Neuronal stem cell (in vitro differentiated cells): ENCODE results near the gene FOXL2.

Experiments
- DNase-seq: peaks from one replicate; pipeline ENCODE4 v3.0.0-alpha.2; 2013; ENCODE audit warnings: low spot score
- H2AFZ ChIP-seq: one replicate; pipeline ENCODE4 v1.6.1; 2013; ENCODE audit warnings: mild to moderate bottlenecking, low read length, inconsistent platforms
- H2AK5ac ChIP-seq: 2 replicates; pipeline ENCODE4 v1.6.1; 2013; ENCODE audit warnings: low read depth, mild to moderate bottlenecking, inconsistent platforms, low read length, moderate library complexity, mixed read lengths
- H2BK120ac ChIP-seq: 2 replicates; pipeline ENCODE4 v1.6.1; 2013; ENCODE audit warnings: low read depth, mild to moderate bottlenecking, inconsistent platforms, low read length, moderate library complexity, mixed read lengths
- H2BK12ac ChIP-seq: one replicate; pipeline ENCODE4 v1.6.1; 2013; ENCODE audit warnings: low read length, inconsistent platforms
- H2BK15ac ChIP-seq: 2 replicates; pipeline ENCODE4 v1.6.1; 2013; ENCODE audit warnings: mild to moderate bottlenecking, low read length, inconsistent platforms, mixed read lengths
- H2BK5ac ChIP-seq: one replicate; pipeline ENCODE4 v1.6.1; 2013; ENCODE audit warnings: inconsistent platforms, mild to moderate bottlenecking, low read length, moderate library complexity
- H3K14ac ChIP-seq: one replicate; pipeline ENCODE4 v1.6.1; 2013; ENCODE audit warnings: low read length, inconsistent platforms
- H3K18ac ChIP-seq: 2 replicates; pipeline ENCODE4 v1.6.1; 2013; ENCODE audit warnings: low read length, inconsistent platforms
- H3K23ac ChIP-seq: 2 replicates; pipeline ENCODE4 v1.6.1; 2013; ENCODE audit warnings: low read depth, mild to moderate bottlenecking, mixed read lengths, low read length, inconsistent platforms; ENCODE audit not compliant: poor library complexity
- H3K27ac ChIP-seq: replicated peaks from 3 replicates; pipeline ENCODE4 v1.5.1; 2013; ENCODE audit warnings: low read length, inconsistent platforms
- H3K27me3 ChIP-seq, 3 experiments: 2 replicates each; pipeline ENCODE4 v1.6.1; 2013; ENCODE audit warnings: low read length in 3 of 3, mild to moderate bottlenecking in 2 of 3, inconsistent platforms in 1 of 3, low read depth in 1 of 3, mixed read lengths in 1 of 3, moderate library complexity in 1 of 3; ENCODE audit not compliant: control insufficient read depth in 3 of 3, insufficient read depth in 3 of 3
- H3K36me3 ChIP-seq, 2 donors: replicated peaks in 1 of 2; 2 replicates each; pipeline ENCODE4 v1.6.1; 2013; ENCODE audit warnings: low read length in 2 of 2; ENCODE audit not compliant: control insufficient read depth in 2 of 2, insufficient read depth in 2 of 2
- H3K4ac ChIP-seq: 2 replicates; pipeline ENCODE4 v1.6.1; 2013; ENCODE audit warnings: inconsistent platforms, mild to moderate bottlenecking, low read length, moderate library complexity
- H3K4me1 ChIP-seq, 2 donors: 1 replicate in 1 of 2; 2 replicates in 1 of 2; pipeline ENCODE4 v1.6.1; 2013; ENCODE audit warnings: low read length in 2 of 2, low read depth in 1 of 2; ENCODE audit not compliant: control insufficient read depth in 2 of 2, insufficient read depth in 1 of 2
- H3K4me2 ChIP-seq: one replicate; pipeline ENCODE4 v1.6.1; 2013; ENCODE audit warnings: mild to moderate bottlenecking, low read length, inconsistent platforms; ENCODE audit not compliant: insufficient read depth, poor library complexity, severe bottlenecking
- H3K4me3 ChIP-seq, 2 donors: 2 replicates each; pipeline ENCODE4 v1.5.1; 2013; ENCODE audit warnings: low read length in 2 of 2, mild to moderate bottlenecking in 2 of 2, inconsistent platforms in 1 of 2, moderate library complexity in 1 of 2
- H3K79me1 ChIP-seq: one replicate; pipeline ENCODE4 v1.6.1; 2013; ENCODE audit warnings: low read depth, mild to moderate bottlenecking, inconsistent platforms, low read length, moderate library complexity
- H3K9ac ChIP-seq: one replicate; pipeline ENCODE4 v1.6.1; 2013; ENCODE audit warnings: mild to moderate bottlenecking, low read depth, low read length, inconsistent platforms; ENCODE audit not compliant: poor library complexity
- H3K9me3 ChIP-seq, 2 donors: replicated peaks in 1 of 2; 2 replicates each; pipeline versions ENCODE3 to v1.6.1; 2013; ENCODE audit warnings: low read length in 2 of 2, mild to moderate bottlenecking in 2 of 2, inconsistent platforms in 1 of 2, low read depth in 1 of 2, mixed read lengths in 1 of 2, moderate library complexity in 1 of 2; ENCODE audit not compliant: control insufficient read depth in 2 of 2, insufficient read depth in 1 of 2
- H4K8ac ChIP-seq: one replicate; pipeline ENCODE4 v1.6.1; 2013; ENCODE audit warnings: low read depth, mild to moderate bottlenecking, inconsistent platforms, low read length, moderate library complexity
- H4K91ac ChIP-seq: one replicate; pipeline ENCODE4 v1.6.1; 2013; ENCODE audit warnings: low read length, low read depth, mild to moderate bottlenecking, inconsistent platforms; ENCODE audit not compliant: poor library complexity
- WGBS, 2 donors: extraction: QIAGEN DNeasy Blood & Tissue Kit; methylation state at CpG; one replicate each; pipeline ENCODE4 v1.1.7; 2013; ENCODE audit warnings: missing lambda C conversion rate in 2 of 2, mixed read lengths in 1 of 2; ENCODE audit not compliant: insufficient read length in 2 of 2, insufficient replicate concordance in 1 of 2; ENCODE audit errors: extremely low coverage in 2 of 2; 5-methylcytosine and 5-hydroxymethylcytosine counted together

The FOXL2 gene

DNA sequence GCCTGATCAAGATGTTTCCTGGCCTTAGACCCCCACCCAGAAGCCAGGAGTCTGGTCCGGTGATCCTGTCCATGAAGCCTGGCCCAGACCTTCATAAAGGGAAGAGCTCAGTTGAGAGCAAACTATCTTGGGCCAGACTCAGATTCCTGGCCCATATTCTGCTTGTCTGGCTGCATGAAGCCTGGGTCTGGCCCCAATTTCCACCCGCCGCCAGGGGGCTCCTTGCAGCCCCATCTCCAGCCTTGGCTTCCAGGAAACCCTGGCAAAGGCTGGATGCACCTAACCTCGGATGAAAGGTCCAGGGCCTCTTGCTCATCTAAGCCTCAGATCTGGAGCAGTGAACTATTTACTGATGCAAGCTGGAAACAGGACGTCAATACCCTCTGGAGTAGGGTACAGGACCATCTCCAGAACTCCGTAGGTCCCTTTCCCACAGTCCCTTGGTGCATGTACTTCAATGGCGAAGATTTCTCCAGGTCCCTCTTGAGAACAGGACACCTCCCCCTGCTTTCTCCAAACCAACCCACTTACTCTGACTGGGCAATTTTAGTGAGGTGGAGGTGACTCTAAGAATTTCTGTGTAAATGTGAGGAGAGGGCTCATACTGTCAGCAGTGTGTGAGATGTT lies 5.6 kb downstream of the FOXL2 start:
- H2BK120ac ChIP-seq: no peak overlapping the region
- no peak overlapping the region for H4K8ac ChIP-seq
- H2BK12ac ChIP-seq: no peak overlapping the region
- peaks cover 2 to 9% of the 10 kb centered on the region in 2 donors for H3K9me3 ChIP-seq
- no peak overlapping the region for H3K4me2 ChIP-seq
- peaks cover 57 to 99% (median 99%) of the 10 kb centered on the region in 3 experiments for H3K27me3 ChIP-seq
- H3K27ac ChIP-seq: no peak overlapping the region
- H3K36me3 ChIP-seq: no peaks in the 10 kb centered on the region
- no peak overlapping the region for H2BK5ac ChIP-seq
- no peak overlapping the region for H3K9ac ChIP-seq
- no peak overlapping the region for H3K4me3 ChIP-seq
- no peak overlapping the region for H2AFZ ChIP-seq
- peaks cover 11 to 24% of the 10 kb centered on the region in 2 donors for H3K4me1 ChIP-seq
- H3K4ac ChIP-seq: no peak overlapping the region
- H3K79me1 ChIP-seq: no peaks in the 10 kb centered on the region
- no peak overlapping the region for H3K23ac ChIP-seq
- H2BK15ac ChIP-seq: no peak overlapping the region
- DNase-seq: peak; percentile 59
- no peak overlapping the region for H3K14ac ChIP-seq
- no peak overlapping the region for H2AK5ac ChIP-seq
- no peak overlapping the region for H3K18ac ChIP-seq
- H4K91ac ChIP-seq: no peak overlapping the region
- no CpG with 5 or more reads among the region's 7 CpGs for WGBS, 2 donors

DNA sequence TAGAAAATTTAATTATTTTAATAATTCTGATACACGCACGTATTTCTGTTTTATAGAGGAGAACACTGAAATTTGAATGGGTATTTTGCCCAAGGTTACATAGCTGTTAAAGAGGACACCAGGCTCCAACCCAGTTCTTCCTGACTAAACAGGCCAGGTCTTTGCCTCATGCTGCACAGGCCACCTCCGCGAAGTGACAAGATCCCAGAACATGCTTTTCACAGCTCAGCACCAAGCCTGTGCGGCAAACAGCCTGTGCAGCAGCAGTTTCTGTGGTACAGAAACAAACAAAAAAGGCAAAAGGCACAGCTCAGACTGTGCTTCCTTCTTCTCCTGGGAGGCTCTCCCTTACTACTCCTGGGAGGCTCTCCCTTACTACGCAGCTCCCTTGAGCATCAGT lies 6.5 kb downstream of the FOXL2 start:
- no peak overlapping the region for H2AK5ac ChIP-seq
- no peak overlapping the region for H2BK15ac ChIP-seq
- no peaks in the 10 kb centered on the region for H3K79me1 ChIP-seq
- H3K4me2 ChIP-seq: no peak overlapping the region
- H2BK5ac ChIP-seq: no peak overlapping the region
- H3K9me3 ChIP-seq: peaks cover 2 to 9% of the 10 kb centered on the region in 2 donors
- peaks cover 53 to 99% (median 95%) of the 10 kb centered on the region in 3 experiments for H3K27me3 ChIP-seq
- H4K91ac ChIP-seq: no peak overlapping the region
- H3K18ac ChIP-seq: no peak overlapping the region
- H3K36me3 ChIP-seq: no peaks in the 10 kb centered on the region
- no peak overlapping the region for H3K23ac ChIP-seq
- H2AFZ ChIP-seq: no peak overlapping the region
- no peak overlapping the region for H3K14ac ChIP-seq
- H4K8ac ChIP-seq: no peak overlapping the region
- no CpG with 5 or more reads among the region's 6 CpGs for WGBS, 2 donors
- H2BK12ac ChIP-seq: no peak overlapping the region
- H3K27ac ChIP-seq: no peak overlapping the region
- no peak overlapping the region for H3K4ac ChIP-seq
- DNase-seq: no peak
- H3K4me1 ChIP-seq: peaks cover 11 to 24% of the 10 kb centered on the region in 2 donors
- H3K4me3 ChIP-seq: peak overlapping the region in 1 of 2 donors; percentile 10
- H3K9ac ChIP-seq: no peak overlapping the region
- no peak overlapping the region for H2BK120ac ChIP-seq

DNA sequence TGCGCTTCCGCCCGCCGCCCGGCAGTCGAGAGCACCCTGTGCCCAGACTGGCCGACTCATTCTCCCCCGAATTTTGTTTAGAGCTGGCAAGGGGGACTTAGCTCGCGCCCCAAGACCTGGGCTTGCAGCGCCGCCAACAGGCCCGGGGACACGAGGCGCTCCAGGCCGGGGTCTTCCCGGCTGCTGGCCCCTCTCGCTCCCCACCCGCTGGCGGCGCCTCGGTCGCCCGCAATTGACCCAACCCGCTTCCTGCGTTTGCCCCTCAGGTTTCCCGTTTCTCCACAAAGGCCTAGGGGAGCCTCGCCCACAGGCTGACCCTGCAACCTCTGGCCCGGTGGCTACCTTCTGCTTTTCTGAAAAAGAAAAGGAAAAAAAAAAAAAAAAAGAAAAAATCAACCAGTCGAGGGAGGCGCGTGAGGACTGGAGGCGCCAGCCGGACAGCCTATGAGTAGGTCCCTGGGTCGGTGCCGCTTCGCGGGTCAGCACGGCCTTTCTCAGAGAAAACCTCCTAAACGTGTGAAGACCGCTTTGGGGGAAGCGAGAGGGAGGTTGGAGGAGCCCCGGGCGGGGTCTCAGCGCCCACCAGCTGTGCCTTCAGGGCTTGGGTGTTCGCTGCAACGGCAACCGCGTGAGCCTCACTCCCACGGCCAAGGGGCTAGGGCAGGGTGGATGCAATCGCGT lies 7.2 kb downstream of the FOXL2 start:
- DNase-seq: no peak
- no peak overlapping the region for H2BK12ac ChIP-seq
- no peak overlapping the region for H3K4ac ChIP-seq
- no CpG with 5 or more reads among the region's 52 CpGs for WGBS, 2 donors
- no peak overlapping the region for H2BK15ac ChIP-seq
- H3K9me3 ChIP-seq: peaks cover 2 to 9% of the 10 kb centered on the region in 2 donors
- no peaks in the 10 kb centered on the region for H3K36me3 ChIP-seq
- H3K27ac ChIP-seq: no peak overlapping the region
- H4K91ac ChIP-seq: no peak overlapping the region
- peak overlapping the region in 1 of 2 donors; percentile 33 for H3K4me3 ChIP-seq
- no peak overlapping the region for H3K23ac ChIP-seq
- peaks cover 46 to 98% (median 90%) of the 10 kb centered on the region in 3 experiments for H3K27me3 ChIP-seq
- H3K4me2 ChIP-seq: peak overlapping the region; percentile 75
- H4K8ac ChIP-seq: no peak overlapping the region
- H3K79me1 ChIP-seq: no peaks in the 10 kb centered on the region
- peak overlapping the region; percentile 88 for H2AFZ ChIP-seq
- no peak overlapping the region for H2BK5ac ChIP-seq
- no peak overlapping the region for H2AK5ac ChIP-seq
- H3K4me1 ChIP-seq: peaks cover 11 to 21% of the 10 kb centered on the region in 2 donors
- H3K14ac ChIP-seq: no peak overlapping the region
- H2BK120ac ChIP-seq: no peak overlapping the region
- H3K18ac ChIP-seq: peak overlapping the region; percentile 60
- H3K9ac ChIP-seq: no peak overlapping the region

DNA sequence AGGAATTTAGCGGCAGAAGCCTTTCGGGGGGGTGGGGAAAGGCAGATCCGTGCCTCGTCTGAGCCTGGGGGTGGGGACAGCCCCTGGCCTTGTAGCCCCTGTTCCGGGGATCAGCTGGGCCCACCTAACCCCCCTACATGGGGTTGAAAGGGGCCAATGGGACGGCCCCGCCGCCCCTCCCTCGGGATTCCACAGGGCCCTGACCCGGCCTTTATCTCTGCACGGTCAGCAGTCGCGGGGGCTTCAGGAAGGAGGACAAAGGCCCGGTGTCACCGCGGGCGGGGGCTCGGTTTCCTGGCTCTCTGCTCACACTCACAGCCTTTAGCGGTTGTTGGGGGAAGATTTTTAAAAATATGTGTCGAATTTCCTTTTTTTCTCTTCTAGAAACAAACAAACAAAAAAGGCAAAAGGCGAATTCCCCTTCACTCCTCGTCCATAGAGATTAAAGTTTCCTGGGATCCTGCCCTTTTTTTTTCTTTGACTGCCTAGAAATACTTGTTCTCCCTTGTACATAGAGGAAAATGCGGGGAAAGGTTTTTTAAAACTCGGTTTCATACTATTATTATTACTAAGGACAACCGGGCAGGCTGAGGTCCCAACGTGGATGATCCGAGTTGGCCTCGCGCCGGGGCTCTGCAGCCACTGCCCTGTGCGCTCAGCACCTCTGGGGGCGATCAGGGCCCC lies 7.9 kb downstream of the FOXL2 start:
- DNase-seq: no peak
- no peak overlapping the region for H3K23ac ChIP-seq
- H3K36me3 ChIP-seq: no peaks in the 10 kb centered on the region
- peaks cover 11 to 21% of the 10 kb centered on the region in 2 donors for H3K4me1 ChIP-seq
- H2BK5ac ChIP-seq: no peak overlapping the region
- H3K4me3 ChIP-seq: peak overlapping the region in 1 of 2 donors; percentile 33
- no peak overlapping the region for H3K9ac ChIP-seq
- H3K27me3 ChIP-seq: peaks cover 43 to 98% (median 88%) of the 10 kb centered on the region in 3 experiments
- H2AK5ac ChIP-seq: no peak overlapping the region
- H3K14ac ChIP-seq: no peak overlapping the region
- H3K4me2 ChIP-seq: peak overlapping the region; percentile 75
- H4K8ac ChIP-seq: no peak overlapping the region
- no peak overlapping the region for H4K91ac ChIP-seq
- no peak overlapping the region for H3K4ac ChIP-seq
- H3K9me3 ChIP-seq: peaks cover 2 to 9% of the 10 kb centered on the region in 2 donors
- no CpG with 5 or more reads among the region's 32 CpGs for WGBS, 2 donors
- no peaks in the 10 kb centered on the region for H3K79me1 ChIP-seq
- no peak overlapping the region for H2BK15ac ChIP-seq
- H3K27ac ChIP-seq: no peak overlapping the region
- peak overlapping the region; percentile 88 for H2AFZ ChIP-seq
- peak overlapping the region; percentile 45 for H3K18ac ChIP-seq
- H2BK12ac ChIP-seq: no peak overlapping the region
- no peak overlapping the region for H2BK120ac ChIP-seq
